ENCODE results near the gene ERAL1. TPM values are rescaled to one million over a fixed set of nuclear protein-coding genes. Genes with fewer than 3 reads are reported as not detected.

Gene ERAL1
- total and polyA plus RNA-seq, 2 of the 8 experiments (the other 6 are each of a cell fraction or from before 2014, with no cell fraction given), result 67.8 to 122 TPM

GRCh38 chr17:28895794-28896447, 41.1 kb downstream of the ERAL1 start:
- no peak overlapping the region for H3K18ac ChIP-seq (ENCODE audit: extremely low read depth, low read length)
- peak overlapping the region; percentile 68 to 71 for H3K4me2 ChIP-seq (ENCODE audit: insufficient read depth in 1 of 2, low read depth in 2 of 2, low read length in 2 of 2)
- no peak for DNase-seq (ENCODE audit: low read depth in 1 of 2, low spot score in 2 of 2)
- no peak overlapping the region for H2BK5ac ChIP-seq (ENCODE audit: low read depth, low read length)
- no peak overlapping the region for H3K23ac ChIP-seq (ENCODE audit: insufficient read length)
- H3K4ac ChIP-seq (replicated peaks; ENCODE audit: insufficient read length, low read depth, low read length), result no peak overlapping the region
- no peak overlapping the region for H3K56ac ChIP-seq (replicated peaks; ENCODE audit: insufficient read length, low read depth, low read length)
- no peak overlapping the region for H3K14ac ChIP-seq (ENCODE audit: insufficient read length)
- no peak overlapping the region for H2AK5ac ChIP-seq (ENCODE audit: low read depth, low read length)
- H2BK12ac ChIP-seq (ENCODE audit: low read depth, low read length), result no peak overlapping the region
- no peak overlapping the region for H2BK15ac ChIP-seq (ENCODE audit: low read length)
- FAIRE-seq, result no peak
- 71% methylated on average over 3 of the region's 3 CpGs; no CpG with 5 or more reads in 1 of the 2 experiments for WGBS, 2 experiments (ENCODE audit: extremely low coverage in 1 of 2, insufficient coverage in 1 of 2, insufficient read length in 1 of 2, insufficient replicate concordance in 2 of 2, low coverage in 1 of 2, low lambda C conversion rate in 2 of 2, missing lambda C conversion rate in 1 of 2)
- H3K9me3 ChIP-seq (ENCODE audit: insufficient read depth in 2 of 2, low read depth in 1 of 2, low read length in 1 of 2), result no peaks in the 10 kb centered on the region
- H2BK20ac ChIP-seq (ENCODE audit: low read length), result no peak overlapping the region
- no peaks in the 10 kb centered on the region for H3K27me3 ChIP-seq (replicated peaks in 1 of 4; ENCODE audit: control insufficient read depth in 3 of 4, extremely low read depth in 1 of 4, insufficient read depth in 3 of 4, low read length in 3 of 4)
- no peak overlapping the region for H2BK120ac ChIP-seq (replicated peaks; ENCODE audit: low read depth, low read length)
- H3K79me2 ChIP-seq (ENCODE audit: control insufficient read depth in 1 of 2, insufficient read depth in 2 of 2, low read length in 2 of 2), result peaks cover 4 to 23% of the 10 kb centered on the region in 2 experiments
- peaks cover 0 to 13% (median 4%) of the 10 kb centered on the region in 4 experiments; a peak in 6 of 7 replicates for H3K4me1 ChIP-seq (replicated peaks in 1 of 4; ENCODE audit: control insufficient read depth in 3 of 4, insufficient read depth in 4 of 4, low read length in 3 of 4)
- no peak overlapping the region for H4K91ac ChIP-seq (replicated peaks; ENCODE audit: insufficient read length, low read length)
- TF ChIP-seq KDM5A (IDR thresholded peaks at IDR 0.05; ENCODE audit: low read length), result no peak
- no peak for TF ChIP-seq SP2 (IDR thresholded peaks at IDR 0.05; ENCODE audit: low read length)
- TF ChIP-seq CTCF (IDR thresholded peaks at IDR 0.05; ENCODE audit: control extremely low read depth in 1 of 3, insufficient read depth in 1 of 3, low read depth in 1 of 3, low read length in 3 of 3), result no peak
- TF ChIP-seq HDAC6 (IDR thresholded peaks at IDR 0.05; ENCODE audit: low read depth, low read length), result no peak
- no peak for TF ChIP-seq NRF1 (IDR thresholded peaks at IDR 0.05; ENCODE audit: low read depth, low read length)
- TF ChIP-seq RNF2 (IDR thresholded peaks at IDR 0.05; ENCODE audit: borderline replicate concordance, low read depth, low read length, missing control alignments, poor library complexity, severe bottlenecking), result no peak
- TF ChIP-seq ATF2 (IDR thresholded peaks at IDR 0.05; ENCODE audit: low read length), result no peak
- no peak overlapping the region; a peak in 1 of 7 replicates for H3K9ac ChIP-seq (replicated peaks in 1 of 4; ENCODE audit: extremely low read depth in 1 of 4, low read depth in 3 of 4, low read length in 3 of 4)
- peak overlapping the region; percentile 79 to 94 (median 89); a peak in 6 of 8 replicates for H3K4me3 ChIP-seq (ENCODE audit: extremely low read depth in 1 of 4, insufficient read depth in 2 of 4, low read depth in 3 of 4, low read length in 4 of 4)
- no peak overlapping the region for H4K8ac ChIP-seq (ENCODE audit: extremely low read depth, insufficient read depth, low read length)
- no peak overlapping the region for H2AFZ ChIP-seq (ENCODE audit: low read length)
- H4K5ac ChIP-seq (ENCODE audit: insufficient read length, low read depth, low read length), result no peak overlapping the region
- POLR2A ChIA-PET (ENCODE audit: partially characterized antibody), result interaction anchor here (0.6 to 5.2 kb wide), 14 partner anchors 9 to 184 kb away, joined by 3 to 51 read pairs (median 6); partner anchors contain the start of genes FAM222B, PROCA1, RPL23A and TLCD1
- peaks cover 4% of the 10 kb centered on the region; the same call in 1 of the 2 replicates for H3K23me2 ChIP-seq (ENCODE audit: low read depth, low read length)
- no peak overlapping the region for H3K27ac ChIP-seq (ENCODE audit: low read depth, low read length)
- CTCF ChIA-PET (ENCODE audit: partially characterized antibody), result interaction anchor here (0.9 to 7.3 kb wide), 9 partner anchors 9 to 221 kb away, joined by 3 to 47 read pairs (median 8); no protein-coding TSS in a partner anchor
- no peaks in the 10 kb centered on the region; a peak in 2 of 8 replicates for H3K36me3 ChIP-seq (ENCODE audit: control insufficient read depth in 2 of 4, insufficient read depth in 4 of 4, low read length in 3 of 4)
- peaks cover 0 to 7% of the 10 kb centered on the region in 2 experiments for H4K20me1 ChIP-seq (replicated peaks in 1 of 2; ENCODE audit: control insufficient read depth in 1 of 2, insufficient read depth in 2 of 2, low read length in 2 of 2)
- peaks cover 11% of the 10 kb centered on the region for H3K79me1 ChIP-seq (ENCODE audit: low read depth, low read length)

Measured in H1 (cell line).